ENCODE measurements around the gene ZSWIM4. TPM values are rescaled to one million over a fixed set of nuclear protein-coding genes. Genes with fewer than 3 reads are reported as not detected.

The ZSWIM4 gene
- polyA plus RNA-seq, 1 of the 3 experiments (the other 2 are of a cell fraction) = 4.7 TPM

DNA sequence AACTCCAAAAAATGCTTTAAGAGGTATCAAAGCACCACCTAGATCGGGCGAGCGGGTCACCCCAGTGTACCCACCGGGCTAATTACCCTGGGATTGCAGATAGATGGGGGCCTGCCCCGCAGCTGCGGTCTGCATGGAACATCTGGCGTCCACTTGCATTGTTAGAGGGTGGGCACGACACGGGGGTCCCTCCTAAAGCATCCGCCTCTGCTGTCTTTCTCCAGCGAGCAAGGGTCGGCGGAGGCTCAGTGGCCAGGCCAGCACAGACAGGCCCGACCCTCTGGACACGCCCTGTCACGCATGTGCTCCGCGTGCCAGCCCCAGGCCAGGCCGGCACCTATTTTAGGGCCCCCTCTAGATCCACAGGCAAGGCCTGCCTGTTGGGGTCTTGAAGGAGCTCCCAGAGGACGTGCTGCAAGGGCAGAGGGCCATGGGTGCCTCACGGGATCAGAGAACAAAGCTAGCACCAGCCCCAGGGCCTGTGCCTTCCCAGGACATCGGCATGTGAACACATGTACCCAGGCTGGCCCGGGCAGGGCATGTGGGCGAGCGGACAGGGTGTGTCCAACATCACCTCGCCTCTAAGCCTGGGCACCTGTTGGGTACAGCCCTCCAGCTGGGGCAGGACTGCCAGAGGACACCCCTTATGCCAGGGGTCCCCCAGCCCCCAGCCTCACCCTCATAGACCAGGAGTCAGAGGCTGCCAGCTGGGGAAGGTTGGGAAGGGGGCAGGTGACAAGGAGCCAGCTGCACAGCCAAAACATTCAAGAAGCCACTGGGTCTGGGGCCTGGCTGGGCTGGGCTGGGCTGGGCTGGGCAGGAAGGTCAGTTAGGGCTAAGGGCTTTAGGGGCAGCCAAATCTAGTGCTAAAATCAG is 46.1 kb downstream of the ZSWIM4 start:
- Histone ChIP-seq H3K9ac (peak overlapping the region; percentile 99), H3K9me2 (no peaks in the 10 kb centered on the region), H3K36me3 (replicated peaks in 1 of 2; ENCODE audit: control insufficient read depth in 1 of 2, insufficient read depth in 2 of 2, low read length in 1 of 2) (peaks cover 11 to 41% of the 10 kb centered on the region in 2 experiments), H3F3A (replicated peaks; ENCODE audit: insufficient read depth) (peaks cover 80% of the 10 kb centered on the region), H3K4me3 (ENCODE audit: low read depth in 2 of 2, low read length in 1 of 2) (peak overlapping the region; percentile 77 to 82), H3K4me2 (peak overlapping the region; percentile 93), H2AFZ (ENCODE audit: low read depth) (no peak overlapping the region), H3K4me1 (ENCODE audit: control insufficient read depth in 1 of 2, insufficient read depth in 2 of 2, low read depth in 1 of 2, low read length in 1 of 2) (peaks cover 45 to 60% of the 10 kb centered on the region in 2 experiments), H3K9me3 (no peaks in the 10 kb centered on the region), H3K27me3 (ENCODE audit: insufficient read depth) (no peaks in the 10 kb centered on the region), H4K20me1 (ENCODE audit: insufficient read depth) (peaks cover 61% of the 10 kb centered on the region), H3K27ac (ENCODE audit: low read depth in 2 of 2, low read length in 1 of 2) (peak overlapping the region; percentile 97 to 99), H3K79me2 (ENCODE audit: insufficient read depth) (peaks cover 80% of the 10 kb centered on the region)
- WGBS (ENCODE audit: low lambda C conversion rate) = 3% methylated on average over 6 of the region's 26 CpGs
- ChIA-PET CTCF (interaction anchor here (0.6 to 1.8 kb wide), 8 partner anchors 12 to 47 kb away, joined by 3 to 15 read pairs (median 4); no protein-coding TSS in a partner anchor), POLR2A (interaction anchor here (0.7 to 2.5 kb wide), 4 partner anchors 21 to 71 kb away, joined by 3 to 9 read pairs (median 4); partner anchors contain the start of gene ZSWIM4)
- DNase-seq = peak; percentile 50
- TF ChIP-seq CTCF (IDR thresholded peaks at IDR 0.05) (no peak), CHD2 (IDR thresholded peaks at IDR 0.05; ENCODE audit: low read length, partially characterized antibody) (no peak), POLR2AphosphoS5 (IDR thresholded peaks at IDR 0.05; ENCODE audit: low read depth, low read length) (peak; percentile 12; the same call in 1 of the 2 replicates), MXI1 (IDR thresholded peaks at IDR 0.05; ENCODE audit: low read depth, low read length) (peak; percentile 77)
- TF ChIP-seq, protein P1, sequence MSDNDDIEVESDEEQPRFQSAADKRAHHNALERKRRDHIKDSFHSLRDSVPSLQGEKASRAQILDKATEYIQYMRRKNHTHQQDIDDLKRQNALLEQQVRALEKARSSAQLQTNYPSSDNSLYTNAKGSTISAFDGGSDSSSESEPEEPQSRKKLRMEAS (IDR thresholded peaks at IDR 0.05; ENCODE audit: low read depth) = peak; percentile 50; the same call in 1 of the 2 replicates
- TF ChIP-seq, protein P2, sequence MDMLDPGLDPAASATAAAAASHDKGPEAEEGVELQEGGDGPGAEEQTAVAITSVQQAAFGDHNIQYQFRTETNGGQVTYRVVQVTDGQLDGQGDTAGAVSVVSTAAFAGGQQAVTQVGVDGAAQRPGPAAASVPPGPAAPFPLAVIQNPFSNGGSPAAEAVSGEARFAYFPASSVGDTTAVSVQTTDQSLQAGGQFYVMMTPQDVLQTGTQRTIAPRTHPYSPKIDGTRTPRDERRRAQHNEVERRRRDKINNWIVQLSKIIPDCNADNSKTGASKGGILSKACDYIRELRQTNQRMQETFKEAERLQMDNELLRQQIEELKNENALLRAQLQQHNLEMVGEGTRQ (IDR thresholded peaks at IDR 0.05; ENCODE audit: borderline replicate concordance, low read depth, low read length) = no peak

GRCh38 chr19:13841962-13842290 is 46.7 kb downstream of the ZSWIM4 start:
- 0% methylated on average over 3 of the region's 11 CpGs for WGBS (ENCODE audit: low lambda C conversion rate)
- Histone ChIP-seq H3K9ac (peak overlapping the region; percentile 99), H3K36me3 (replicated peaks in 1 of 2; ENCODE audit: control insufficient read depth in 1 of 2, insufficient read depth in 2 of 2, low read length in 1 of 2) (peaks cover 8 to 37% of the 10 kb centered on the region in 2 experiments), H3K4me2 (peak overlapping the region; percentile 93), H4K20me1 (ENCODE audit: insufficient read depth) (peaks cover 55% of the 10 kb centered on the region), H3K9me2 (no peaks in the 10 kb centered on the region), H2AFZ (ENCODE audit: low read depth) (no peak overlapping the region), H3K4me3 (ENCODE audit: low read depth in 2 of 2, low read length in 1 of 2) (peak overlapping the region; percentile 77 to 82), H3F3A (replicated peaks; ENCODE audit: insufficient read depth) (peaks cover 78% of the 10 kb centered on the region), H3K27me3 (ENCODE audit: insufficient read depth) (no peaks in the 10 kb centered on the region), H3K79me2 (ENCODE audit: insufficient read depth) (peaks cover 74% of the 10 kb centered on the region), H3K9me3 (no peaks in the 10 kb centered on the region), H3K27ac (ENCODE audit: low read depth in 2 of 2, low read length in 1 of 2) (peak overlapping the region; percentile 97 to 99), H3K4me1 (ENCODE audit: control insufficient read depth in 1 of 2, insufficient read depth in 2 of 2, low read depth in 1 of 2, low read length in 1 of 2) (peaks cover 45 to 60% of the 10 kb centered on the region in 2 experiments)
- DNase-seq = peak; percentile 28
- ChIA-PET POLR2A (interaction anchor here (0.7 to 0.9 kb wide), 3 partner anchors 24 to 71 kb away, joined by 3 to 5 read pairs (median 3); partner anchors contain the start of gene ZSWIM4), CTCF (interaction anchor here (0.7 to 1.5 kb wide), 6 partner anchors 17 to 46 kb away, joined by 3 to 15 read pairs (median 3); no protein-coding TSS in a partner anchor)
- TF ChIP-seq, protein P1 (IDR thresholded peaks at IDR 0.05; ENCODE audit: low read depth) = no peak
- TF ChIP-seq SMC3 (IDR thresholded peaks at IDR 0.05; ENCODE audit: low read depth, low read length) = no peak

All from SK-N-SH (cell line).